ENCODE data around the gene ZDBF2. TPM values are rescaled to one million over a fixed set of nuclear protein-coding genes. Genes with fewer than 3 reads are reported as not detected.

ZDBF2 gene
- total RNA-seq, 1 experiment from 2014 or later = not detected

- BruUV-seq (replicated peaks) = no TSS peak
- H3K36me3 Mint-ChIP-seq (ENCODE audit: insufficient read depth, unreplicated experiment) = no peaks in the 10 kb centered on the region
- H3K4me1 Mint-ChIP-seq (ENCODE audit: low read depth, unreplicated experiment) = no peaks in the 10 kb centered on the region
- TF ChIP-seq CTCF (IDR thresholded peaks at IDR 0.05; ENCODE audit: unreplicated experiment) = no peak
- DNase-seq = no peak
- H3K27me3 Mint-ChIP-seq (ENCODE audit: unreplicated experiment) = no peaks in the 10 kb centered on the region
- H3K4me3 Mint-ChIP-seq (ENCODE audit: low read depth, unreplicated experiment) = no peak overlapping the region
- no peak overlapping the region for H3K27ac Mint-ChIP-seq (ENCODE audit: unreplicated experiment)
- no peaks in the 10 kb centered on the region for H3K9me3 Mint-ChIP-seq (ENCODE audit: low read depth, unreplicated experiment)
- CTCF ChIA-PET = no interaction called here
- intact Hi-C loops (cut with micrococcal nuclease; ENCODE audit: unreplicated experiment) = no loop called here
Measured at GRCh38 chr2:206361407-206362045, 87.1 kb downstream of the ZDBF2 start.

Other genes with a start within 250 kb of the ZDBF2 start
- 19.5 and 20.2 TPM in 2 replicates for gene INO80D, start 188.5 kb upstream of the ZDBF2 start, total RNA-seq (2022)
- 79.2 and 81.0 TPM in 2 replicates for gene NDUFS1, start 115.2 kb upstream of the ZDBF2 start, total RNA-seq (2022)
- 340 and 415 TPM in 2 replicates for gene EEF1B2, start 114.8 kb upstream of the ZDBF2 start, total RNA-seq (2022)
- gene ADAM23, start 168.9 kb downstream of the ZDBF2 start, total RNA-seq (2022) = 6.1 and 6.8 TPM in 2 replicates